ENCODE measurements around the gene MBD6.
"Not testable (repeated sequence)": the region's sequence is repeated elsewhere in the genome, so short reads cannot be mapped to it uniquely, and the experiment has no call there.

GRCh38 chr12:57506541-57506940 is 16.1 kb upstream of the MBD6 start:
- not testable (repeated sequence) for TF ChIP-seq EZH2 (IDR thresholded peaks at IDR 0.05; ENCODE audit: insufficient read depth, poor library complexity, severe bottlenecking); EZH2phosphoT487 (IDR thresholded peaks at IDR 0.05; ENCODE audit: insufficient read depth, low read depth)
